Retinal pigment epithelial cell (primary cell): ENCODE results near the gene GARIN5A.

Experiments
- DNase-seq: peaks from one replicate; pipeline ENCODE4 v3.0.0-alpha.2; 2010; ENCODE audit warnings: low read depth
- H3K4me3 ChIP-seq: 2 replicates; pipeline ENCODE4 v1.5.1; 2011; ENCODE audit warnings: mild to moderate bottlenecking, low read length, control low read depth, moderate library complexity
- TF ChIP-seq, protein P1 (sequence below): conservative IDR thresholded peaks from 2 replicates; pipeline ENCODE4 v1.5.1; 2011; ENCODE audit warnings: low read depth, low read length, control low read depth, inconsistent platforms

Gene GARIN5A

GRCh38 chr19:50500060-50500752 is 23.6 kb upstream of the GARIN5A start:
- TF ChIP-seq, protein P1, sequence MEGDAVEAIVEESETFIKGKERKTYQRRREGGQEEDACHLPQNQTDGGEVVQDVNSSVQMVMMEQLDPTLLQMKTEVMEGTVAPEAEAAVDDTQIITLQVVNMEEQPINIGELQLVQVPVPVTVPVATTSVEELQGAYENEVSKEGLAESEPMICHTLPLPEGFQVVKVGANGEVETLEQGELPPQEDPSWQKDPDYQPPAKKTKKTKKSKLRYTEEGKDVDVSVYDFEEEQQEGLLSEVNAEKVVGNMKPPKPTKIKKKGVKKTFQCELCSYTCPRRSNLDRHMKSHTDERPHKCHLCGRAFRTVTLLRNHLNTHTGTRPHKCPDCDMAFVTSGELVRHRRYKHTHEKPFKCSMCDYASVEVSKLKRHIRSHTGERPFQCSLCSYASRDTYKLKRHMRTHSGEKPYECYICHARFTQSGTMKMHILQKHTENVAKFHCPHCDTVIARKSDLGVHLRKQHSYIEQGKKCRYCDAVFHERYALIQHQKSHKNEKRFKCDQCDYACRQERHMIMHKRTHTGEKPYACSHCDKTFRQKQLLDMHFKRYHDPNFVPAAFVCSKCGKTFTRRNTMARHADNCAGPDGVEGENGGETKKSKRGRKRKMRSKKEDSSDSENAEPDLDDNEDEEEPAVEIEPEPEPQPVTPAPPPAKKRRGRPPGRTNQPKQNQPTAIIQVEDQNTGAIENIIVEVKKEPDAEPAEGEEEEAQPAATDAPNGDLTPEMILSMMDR: peak; percentile 40
- no peak overlapping the region for H3K4me3 ChIP-seq
- DNase-seq: no peak

DNA sequence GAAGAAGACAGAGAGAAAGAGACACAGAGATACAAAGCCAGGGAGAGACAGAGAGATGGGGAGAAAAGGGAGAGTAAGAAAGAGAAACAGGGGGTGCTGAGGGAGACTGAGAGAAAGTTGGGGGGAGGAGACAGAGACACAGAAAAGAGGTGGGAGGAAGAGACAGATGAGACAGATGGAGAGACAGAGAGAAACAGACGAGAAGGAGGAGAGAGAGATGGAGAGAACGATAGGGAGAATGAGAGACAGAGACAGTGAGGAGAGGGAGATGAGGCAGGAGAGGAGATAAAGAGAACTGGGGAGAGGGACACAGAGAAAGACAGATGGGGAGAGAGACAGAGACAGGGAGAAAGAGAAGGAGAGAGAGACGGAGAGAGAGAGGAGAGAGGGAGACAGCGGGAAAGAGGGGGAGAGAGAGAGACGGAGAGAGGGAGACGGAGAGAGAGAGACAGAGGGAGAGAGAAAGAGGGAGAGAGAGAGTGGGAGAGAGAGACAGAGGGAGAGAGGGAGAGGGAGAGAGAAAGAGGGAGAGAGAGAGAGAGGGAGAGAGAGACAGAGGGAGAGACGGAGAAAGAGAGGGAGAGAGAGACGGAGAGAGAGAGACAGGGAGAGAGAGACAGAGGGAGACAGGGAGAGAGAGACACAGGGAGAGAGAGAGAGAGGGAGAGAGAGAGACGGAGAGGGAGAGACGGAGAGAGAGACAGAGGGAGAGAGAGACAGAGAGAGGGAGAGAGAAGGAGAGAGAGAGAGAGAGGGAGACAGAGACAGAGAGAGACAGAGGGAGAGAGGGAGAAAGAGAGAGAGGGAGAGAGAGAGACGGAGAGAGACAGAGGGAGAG is 21.8 kb upstream of the GARIN5A start:
- TF ChIP-seq, protein P1: no peak
- DNase-seq: no peak
- no peak overlapping the region for H3K4me3 ChIP-seq

DNA sequence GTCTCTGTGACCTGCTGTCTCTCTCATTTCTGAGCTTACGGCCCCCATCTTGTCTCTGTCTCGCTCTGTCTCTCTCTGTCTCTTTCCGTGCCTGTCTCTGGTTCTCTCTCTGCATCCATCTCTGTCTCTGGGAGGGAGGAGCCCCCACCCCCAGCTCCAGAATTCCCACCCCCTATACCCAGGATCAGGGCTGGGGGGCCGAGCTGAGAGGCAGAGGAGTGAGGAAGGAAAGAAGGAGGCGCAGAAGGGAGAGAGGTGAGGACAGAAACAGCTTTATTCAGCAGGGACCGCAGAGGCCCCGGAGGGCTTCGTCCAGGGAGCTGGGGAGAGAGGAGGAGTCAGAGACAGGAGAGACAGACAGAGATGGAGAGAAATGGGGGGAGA is 20.4 kb upstream of the GARIN5A start:
- no peak overlapping the region for H3K4me3 ChIP-seq
- DNase-seq: no peak
- TF ChIP-seq, protein P1: no peak

GRCh38 chr19:50496189-50497021 is 19.8 kb upstream of the GARIN5A start:
- TF ChIP-seq, protein P1: peak; percentile 22
- no peak for DNase-seq
- H3K4me3 ChIP-seq: no peak overlapping the region

- DNase-seq: no peak
- TF ChIP-seq, protein P1: no peak
- H3K4me3 ChIP-seq: no peak overlapping the region
Measured at GRCh38 chr19:50495020-50495531, 18.4 kb upstream of the GARIN5A start.

- H3K4me3 ChIP-seq: no peak overlapping the region
- TF ChIP-seq, protein P1: no peak
- DNase-seq: no peak
Measured at GRCh38 chr19:50494186-50495019, 17.8 kb upstream of the GARIN5A start.
